ENCODE data around the gene CAMK4. TPM values are rescaled to one million over a fixed set of nuclear protein-coding genes. Genes with fewer than 3 reads are reported as not detected.

CAMK4 gene
- total RNA-seq, 1 experiment from 2014 or later: 10.2 TPM

DNA sequence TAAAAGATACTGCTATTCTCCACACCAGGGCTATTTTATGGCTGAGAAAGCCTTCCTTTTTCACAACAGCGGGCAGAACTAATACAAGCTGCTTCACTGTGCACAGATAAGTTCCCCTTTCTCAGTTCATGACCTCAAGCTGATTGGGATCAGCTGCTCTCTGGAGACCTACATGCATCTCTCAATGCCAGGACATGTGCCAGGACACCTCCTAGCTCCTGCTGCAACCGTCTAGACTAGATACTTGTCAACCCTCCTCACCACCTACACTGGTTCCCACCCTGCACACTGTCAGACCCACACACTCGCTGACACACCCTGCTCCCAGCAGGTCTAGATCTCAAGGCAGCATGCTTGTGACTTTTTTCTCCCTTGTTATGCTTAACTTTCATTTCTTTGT is 248.4 kb downstream of the CAMK4 start:
- no peak overlapping the region for H3K9ac ChIP-seq (ENCODE audit: low read length)
- BruUV-seq (replicated peaks): no TSS peak
- H3K9me2 ChIP-seq (ENCODE audit: insufficient read depth): no peaks in the 10 kb centered on the region
- H3K36me3 ChIP-seq (ENCODE audit: control insufficient read depth in 1 of 2, insufficient read depth in 2 of 2, low read length in 2 of 2): no peaks in the 10 kb centered on the region
- H3K4me2 ChIP-seq (ENCODE audit: low read length): no peak overlapping the region
- no peak overlapping the region for H3K27ac ChIP-seq (ENCODE audit: low read depth, low read length)
- H3K9me3 ChIP-seq (ENCODE audit: control insufficient read depth in 1 of 2, insufficient read depth in 1 of 2, low read depth in 1 of 2, low read length in 2 of 2): no peaks in the 10 kb centered on the region
- no peaks in the 10 kb centered on the region for H4K20me1 ChIP-seq (ENCODE audit: insufficient read depth)
- no peaks in the 10 kb centered on the region for H3K4me1 ChIP-seq (ENCODE audit: control insufficient read depth in 1 of 2, insufficient read depth in 2 of 2, low read length in 2 of 2)
- no peak for ATAC-seq
- no peaks in the 10 kb centered on the region for H3K27me3 ChIP-seq (ENCODE audit: insufficient read depth, low read length)
- ChIA-PET POLR2A (no interaction called here), RAD21 (ENCODE audit: low non-redundant PET in 1 of 2, low total read pairs in 2 of 2, uncharacterized antibody in 2 of 2, unreplicated experiment in 2 of 2) (no interaction called here), CTCF (no interaction called here)
- no peak overlapping the region for H3K4me3 ChIP-seq (replicated peaks in 1 of 2; ENCODE audit: low read depth in 1 of 2, low read length in 2 of 2)
- intact Hi-C loops (cut with micrococcal nuclease): no loop called here
- TF ChIP-seq ZNF274 (IDR thresholded peaks at IDR 0.05; ENCODE audit: low read depth, low read length) (no peak), POLR2A (IDR thresholded peaks at IDR 0.05; ENCODE audit: borderline replicate concordance, extremely low read depth, insufficient read depth, insufficient read length) (no peak), EZH2phosphoT487 (IDR thresholded peaks at IDR 0.05; ENCODE audit: borderline replicate concordance) (no peak), FOSL1 (IDR thresholded peaks at IDR 0.05; ENCODE audit: low read depth) (no peak), POLR2AphosphoS5 (IDR thresholded peaks at IDR 0.05; ENCODE audit: low read depth, low read length) (no peak), JUND (IDR thresholded peaks at IDR 0.05) (no peak), SP1 (IDR thresholded peaks at IDR 0.05; ENCODE audit: low read depth) (no peak), SRF (IDR thresholded peaks at IDR 0.05; ENCODE audit: low read depth) (no peak), SIN3A (IDR thresholded peaks at IDR 0.05; ENCODE audit: low read depth) (no peak), ZFX (IDR thresholded peaks at IDR 0.05) (no peak), CBX3 (IDR thresholded peaks at IDR 0.05; ENCODE audit: low read depth) (no peak), CEBPB (IDR thresholded peaks at IDR 0.05; ENCODE audit: low read depth) (no peak), EGR1 (IDR thresholded peaks at IDR 0.05; ENCODE audit: low read depth) (no peak)
- TF ChIP-seq, protein P1, sequence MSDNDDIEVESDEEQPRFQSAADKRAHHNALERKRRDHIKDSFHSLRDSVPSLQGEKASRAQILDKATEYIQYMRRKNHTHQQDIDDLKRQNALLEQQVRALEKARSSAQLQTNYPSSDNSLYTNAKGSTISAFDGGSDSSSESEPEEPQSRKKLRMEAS (IDR thresholded peaks at IDR 0.05): no peak
- TF ChIP-seq, protein P2, sequence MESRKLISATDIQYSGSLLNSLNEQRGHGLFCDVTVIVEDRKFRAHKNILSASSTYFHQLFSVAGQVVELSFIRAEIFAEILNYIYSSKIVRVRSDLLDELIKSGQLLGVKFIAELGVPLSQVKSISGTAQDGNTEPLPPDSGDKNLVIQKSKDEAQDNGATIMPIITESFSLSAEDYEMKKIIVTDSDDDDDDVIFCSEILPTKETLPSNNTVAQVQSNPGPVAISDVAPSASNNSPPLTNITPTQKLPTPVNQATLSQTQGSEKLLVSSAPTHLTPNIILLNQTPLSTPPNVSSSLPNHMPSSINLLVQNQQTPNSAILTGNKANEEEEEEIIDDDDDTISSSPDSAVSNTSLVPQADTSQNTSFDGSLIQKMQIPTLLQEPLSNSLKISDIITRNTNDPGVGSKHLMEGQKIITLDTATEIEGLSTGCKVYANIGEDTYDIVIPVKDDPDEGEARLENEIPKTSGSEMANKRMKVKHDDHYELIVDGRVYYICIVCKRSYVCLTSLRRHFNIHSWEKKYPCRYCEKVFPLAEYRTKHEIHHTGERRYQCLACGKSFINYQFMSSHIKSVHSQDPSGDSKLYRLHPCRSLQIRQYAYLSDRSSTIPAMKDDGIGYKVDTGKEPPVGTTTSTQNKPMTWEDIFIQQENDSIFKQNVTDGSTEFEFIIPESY (IDR thresholded peaks at IDR 0.05; ENCODE audit: extremely low read depth, insufficient replicate concordance, low read length): no peak
- TF ChIP-seq, protein P3, sequence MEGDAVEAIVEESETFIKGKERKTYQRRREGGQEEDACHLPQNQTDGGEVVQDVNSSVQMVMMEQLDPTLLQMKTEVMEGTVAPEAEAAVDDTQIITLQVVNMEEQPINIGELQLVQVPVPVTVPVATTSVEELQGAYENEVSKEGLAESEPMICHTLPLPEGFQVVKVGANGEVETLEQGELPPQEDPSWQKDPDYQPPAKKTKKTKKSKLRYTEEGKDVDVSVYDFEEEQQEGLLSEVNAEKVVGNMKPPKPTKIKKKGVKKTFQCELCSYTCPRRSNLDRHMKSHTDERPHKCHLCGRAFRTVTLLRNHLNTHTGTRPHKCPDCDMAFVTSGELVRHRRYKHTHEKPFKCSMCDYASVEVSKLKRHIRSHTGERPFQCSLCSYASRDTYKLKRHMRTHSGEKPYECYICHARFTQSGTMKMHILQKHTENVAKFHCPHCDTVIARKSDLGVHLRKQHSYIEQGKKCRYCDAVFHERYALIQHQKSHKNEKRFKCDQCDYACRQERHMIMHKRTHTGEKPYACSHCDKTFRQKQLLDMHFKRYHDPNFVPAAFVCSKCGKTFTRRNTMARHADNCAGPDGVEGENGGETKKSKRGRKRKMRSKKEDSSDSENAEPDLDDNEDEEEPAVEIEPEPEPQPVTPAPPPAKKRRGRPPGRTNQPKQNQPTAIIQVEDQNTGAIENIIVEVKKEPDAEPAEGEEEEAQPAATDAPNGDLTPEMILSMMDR (IDR thresholded peaks at IDR 0.05 in 2 of 3, conservative IDR thresholded peaks at IDR 0.05 in 1 of 3; ENCODE audit: borderline replicate concordance in 1 of 3, insufficient read depth in 1 of 3, low read depth in 2 of 3, low read length in 2 of 3): no peak
- H2AFZ ChIP-seq (ENCODE audit: low read depth, low read length, poor library complexity, severe bottlenecking): no peak overlapping the region
- DNase-seq (ENCODE audit: low read depth, low spot score): no peak
- H3K79me2 ChIP-seq (ENCODE audit: insufficient read depth, low read length): no peaks in the 10 kb centered on the region

Data from HCT116 (cell line).